SKM-1 treated with dmso at 0.1 percent for 144 hours (cell line): Measurements from ENCODE around the gene GPR68.

Experiments used
- DNase-seq: peaks from one replicate; lab custom pipeline; 2025; ENCODE audit not compliant: unreplicated experiment; lab: John Stamatoyannopoulos, UW

The GPR68 gene, protein sequence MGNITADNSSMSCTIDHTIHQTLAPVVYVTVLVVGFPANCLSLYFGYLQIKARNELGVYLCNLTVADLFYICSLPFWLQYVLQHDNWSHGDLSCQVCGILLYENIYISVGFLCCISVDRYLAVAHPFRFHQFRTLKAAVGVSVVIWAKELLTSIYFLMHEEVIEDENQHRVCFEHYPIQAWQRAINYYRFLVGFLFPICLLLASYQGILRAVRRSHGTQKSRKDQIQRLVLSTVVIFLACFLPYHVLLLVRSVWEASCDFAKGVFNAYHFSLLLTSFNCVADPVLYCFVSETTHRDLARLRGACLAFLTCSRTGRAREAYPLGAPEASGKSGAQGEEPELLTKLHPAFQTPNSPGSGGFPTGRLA

DNA sequence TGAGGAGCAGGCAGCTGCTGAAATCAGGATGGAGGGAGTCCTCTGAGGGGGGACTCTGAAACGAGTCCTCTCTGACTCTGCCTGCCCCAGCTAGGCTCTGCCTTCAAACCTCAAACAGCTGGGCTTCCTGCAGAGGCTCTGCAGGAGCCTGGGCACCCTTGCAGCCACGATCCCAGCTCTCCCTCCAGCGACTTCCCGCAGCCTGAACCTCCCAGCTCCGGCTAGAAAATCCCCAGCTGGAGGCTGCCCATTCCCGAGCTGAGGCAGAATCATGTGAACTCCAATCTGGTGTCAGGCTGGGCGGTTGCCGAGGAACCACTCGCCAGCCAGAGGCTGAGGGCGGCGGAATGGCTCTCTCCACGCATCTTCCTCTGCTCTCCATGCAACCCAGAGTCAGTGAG, at the start of gene GPR68:
Gene GPR68 (minus strand): TSS at position 204 of the 401 bp plus-strand sequence. CDS start 9,654 bp downstream, outside the sequence.
- DNase-seq = no peak

DNA sequence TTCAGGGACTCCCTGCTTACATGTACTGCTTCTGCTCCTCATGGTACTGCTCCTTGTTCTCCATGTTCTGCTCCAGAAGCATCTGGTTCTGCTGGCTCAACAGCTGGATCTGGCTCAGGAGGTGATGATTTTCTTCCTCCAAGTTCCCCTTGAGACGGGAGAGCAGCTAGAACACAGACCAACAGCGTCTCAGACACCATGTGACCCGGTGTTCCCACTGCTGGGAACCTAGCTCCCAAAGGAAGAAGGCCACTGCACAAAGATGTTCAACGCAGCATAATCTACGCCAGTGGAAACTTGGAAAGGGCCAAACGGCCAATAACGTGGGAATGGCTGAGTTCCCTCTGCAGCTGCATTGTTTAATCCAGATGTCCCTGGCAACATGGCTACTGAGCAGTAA, 49.6 kb upstream of the GPR68 start:
- no peak for DNase-seq

DNA sequence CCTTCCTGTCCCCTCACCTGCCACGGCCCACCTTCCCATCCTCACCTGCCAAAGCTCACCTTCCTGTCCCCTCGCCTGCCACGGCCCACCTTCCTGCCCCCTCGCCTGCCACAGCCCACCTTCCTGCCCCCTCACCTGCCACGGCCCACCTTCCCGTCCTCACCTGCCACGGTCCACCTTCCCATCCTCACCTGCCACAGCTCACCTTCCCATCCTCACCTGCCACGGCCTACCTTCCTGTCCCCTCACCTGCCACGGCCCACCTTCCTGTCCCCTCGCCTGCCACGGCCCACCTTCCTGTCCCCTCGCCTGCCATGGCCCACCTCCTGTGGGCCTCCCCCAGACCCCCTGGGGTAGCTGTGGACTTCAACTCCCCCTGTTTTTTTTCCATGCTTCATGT, 48.8 kb upstream of the GPR68 start:
- DNase-seq = no peak

DNA sequence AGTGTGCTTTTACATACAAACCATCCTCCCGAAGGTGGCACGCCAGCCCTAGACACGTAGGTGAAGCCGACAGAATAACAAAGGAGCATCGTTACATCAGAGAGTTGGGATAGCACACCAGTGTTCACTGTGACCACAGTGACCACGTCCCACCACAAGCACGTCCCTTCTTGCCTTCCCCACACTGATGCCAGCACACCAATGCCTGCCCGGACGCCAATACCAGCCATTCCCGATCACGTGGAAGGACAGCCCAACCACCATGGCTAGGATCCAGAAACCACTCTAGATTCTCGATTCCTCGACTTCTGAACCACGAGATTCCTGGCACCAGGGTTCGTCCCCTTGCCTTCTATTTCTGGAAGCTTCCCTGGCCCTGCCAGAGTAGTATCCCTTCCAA, 48.0 kb upstream of the GPR68 start:
- DNase-seq = no peak

DNA sequence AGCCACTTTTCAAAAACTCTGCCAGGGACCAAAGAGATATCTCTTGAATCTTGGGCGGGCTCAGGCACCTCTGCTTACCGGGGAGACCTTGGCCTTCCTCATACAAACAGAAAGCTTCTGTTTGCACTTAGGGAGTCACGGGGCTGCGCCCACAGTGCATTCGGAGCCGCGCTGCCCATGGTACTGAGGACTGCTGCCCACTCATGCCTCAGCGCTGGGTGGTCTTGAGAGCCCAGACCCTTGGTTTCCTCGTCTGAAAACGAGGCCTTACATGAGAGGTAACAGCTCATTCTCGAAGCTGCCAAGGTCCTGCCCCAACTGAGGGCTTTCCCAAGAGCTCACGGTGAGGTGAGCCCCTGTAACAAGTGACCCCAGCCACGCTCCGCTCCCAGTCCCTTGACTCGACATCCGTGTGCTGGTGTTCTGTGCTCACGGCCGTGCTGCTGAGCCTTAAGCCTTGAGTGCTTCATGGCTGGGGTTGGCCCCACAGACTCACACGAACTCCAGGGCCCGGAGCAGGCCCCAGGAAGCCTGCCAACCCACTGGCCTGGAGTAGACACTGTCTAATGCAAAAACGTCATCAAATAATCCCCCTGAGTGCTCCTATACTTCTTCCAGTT, 47.4 kb upstream of the GPR68 start:
- DNase-seq = no peak

DNA sequence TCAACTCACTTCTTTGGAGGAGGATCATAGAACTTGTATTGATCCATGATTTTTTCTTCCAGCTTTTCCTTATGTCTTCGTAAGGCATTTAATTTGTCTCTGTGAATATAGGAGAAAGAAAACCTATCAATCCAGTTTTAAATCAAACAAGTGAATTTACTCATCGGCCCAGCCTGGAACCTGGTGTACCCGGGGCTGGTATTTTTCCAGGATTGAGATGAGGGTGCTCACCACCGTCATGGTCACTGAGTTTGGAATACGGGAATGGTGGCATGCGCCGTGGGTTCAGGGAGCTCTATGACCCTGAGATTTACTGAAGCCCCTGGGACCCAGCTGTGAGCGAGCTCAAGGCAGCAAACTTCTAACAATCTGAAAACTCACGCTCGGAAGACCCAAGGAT, 46.5 kb upstream of the GPR68 start:
- DNase-seq = no peak

DNA sequence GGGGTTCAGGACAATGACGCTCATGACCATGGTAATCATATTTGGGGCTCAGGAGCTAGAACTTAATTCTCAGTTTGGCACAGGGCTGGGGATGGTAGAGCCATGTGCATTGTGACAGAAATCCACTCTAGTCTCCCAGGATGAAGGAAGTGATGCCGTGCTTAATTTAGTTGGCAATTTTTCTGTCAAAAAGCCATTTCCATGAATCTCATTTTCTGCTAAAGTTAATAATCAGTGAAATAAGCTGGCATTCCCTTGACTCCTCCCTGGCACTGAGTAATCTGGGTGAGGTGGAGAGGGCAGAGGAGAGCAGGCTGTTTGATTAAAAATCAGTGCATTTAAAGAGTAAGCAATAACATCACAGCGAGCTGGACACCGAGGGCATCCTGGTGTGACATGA, 45.0 kb upstream of the GPR68 start:
- DNase-seq = no peak

DNA sequence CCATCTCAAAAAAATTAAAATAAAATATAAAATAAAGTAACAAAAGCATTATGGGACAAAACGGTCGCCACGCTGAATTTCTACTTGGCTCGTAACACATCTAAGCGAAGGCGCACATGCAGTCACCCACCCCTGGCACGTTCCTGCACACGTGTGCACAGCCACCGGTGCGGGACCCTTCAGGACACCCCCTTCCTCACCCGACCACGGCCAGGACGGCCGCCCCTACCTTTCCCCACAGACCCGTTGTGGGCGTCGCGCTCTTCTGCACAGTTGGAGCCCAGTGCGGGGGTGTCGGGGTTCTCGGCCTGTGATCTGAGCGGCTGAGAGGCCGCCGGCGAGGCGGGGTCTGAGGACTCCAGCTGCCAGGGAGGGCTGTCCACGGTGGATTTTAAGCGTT, 44.4 kb upstream of the GPR68 start:
- DNase-seq = no peak

DNA sequence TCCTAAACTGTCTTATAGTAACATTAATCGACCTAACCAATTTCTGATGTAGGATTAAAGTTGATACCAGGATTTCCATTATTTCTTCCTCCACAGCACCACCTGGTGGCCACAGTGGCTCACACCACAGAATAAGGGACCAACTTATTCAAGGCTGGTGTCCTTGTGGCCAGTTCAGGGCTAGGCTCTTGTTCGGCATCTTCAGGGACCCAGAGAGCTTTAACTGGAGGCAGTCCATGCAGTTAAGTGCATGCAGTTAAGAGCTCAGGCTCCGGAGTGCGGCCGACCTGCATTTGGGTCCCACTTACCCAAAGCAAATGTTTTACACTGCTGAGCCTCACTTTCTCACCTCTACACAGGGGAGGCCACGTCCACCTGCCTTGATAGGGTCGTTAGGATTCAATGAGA, 42.0 kb upstream of the GPR68 start:
- peak; percentile 3 for DNase-seq

DNA sequence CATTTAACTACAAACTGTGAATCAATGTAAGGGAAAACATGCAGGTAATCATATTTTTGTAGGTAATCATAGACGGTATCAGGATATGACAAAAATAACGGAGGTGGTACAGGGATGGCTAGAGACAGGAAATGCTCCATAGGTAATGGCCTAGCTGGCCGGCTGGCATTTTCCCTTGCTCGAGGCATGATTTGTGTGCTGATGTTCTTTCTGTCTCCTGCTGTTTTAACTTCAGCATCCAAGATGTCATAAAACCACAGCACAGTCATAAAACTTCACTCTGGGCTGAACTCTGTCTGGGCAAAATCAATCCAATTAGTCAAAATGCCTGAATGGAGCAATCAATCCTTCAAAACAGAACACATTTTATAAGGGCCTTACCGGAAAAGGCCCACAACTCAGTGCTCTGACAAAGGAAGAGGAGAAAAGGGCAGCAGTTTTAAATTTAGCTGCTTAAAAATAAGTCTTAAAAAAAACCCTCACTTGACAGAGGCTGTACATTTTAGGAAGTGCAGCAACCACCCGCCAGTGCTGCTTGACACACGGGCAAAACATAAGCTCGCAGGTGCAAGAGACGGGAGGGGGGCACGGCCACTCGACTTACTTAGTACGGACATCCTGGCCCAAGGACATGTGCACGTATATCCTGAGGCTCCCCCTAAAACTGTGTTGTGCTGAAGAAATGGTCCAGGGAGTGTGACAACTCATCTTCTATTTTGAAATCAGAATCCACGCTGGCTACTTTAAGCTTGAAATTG, 40.5 kb upstream of the GPR68 start:
- DNase-seq = no peak

DNA sequence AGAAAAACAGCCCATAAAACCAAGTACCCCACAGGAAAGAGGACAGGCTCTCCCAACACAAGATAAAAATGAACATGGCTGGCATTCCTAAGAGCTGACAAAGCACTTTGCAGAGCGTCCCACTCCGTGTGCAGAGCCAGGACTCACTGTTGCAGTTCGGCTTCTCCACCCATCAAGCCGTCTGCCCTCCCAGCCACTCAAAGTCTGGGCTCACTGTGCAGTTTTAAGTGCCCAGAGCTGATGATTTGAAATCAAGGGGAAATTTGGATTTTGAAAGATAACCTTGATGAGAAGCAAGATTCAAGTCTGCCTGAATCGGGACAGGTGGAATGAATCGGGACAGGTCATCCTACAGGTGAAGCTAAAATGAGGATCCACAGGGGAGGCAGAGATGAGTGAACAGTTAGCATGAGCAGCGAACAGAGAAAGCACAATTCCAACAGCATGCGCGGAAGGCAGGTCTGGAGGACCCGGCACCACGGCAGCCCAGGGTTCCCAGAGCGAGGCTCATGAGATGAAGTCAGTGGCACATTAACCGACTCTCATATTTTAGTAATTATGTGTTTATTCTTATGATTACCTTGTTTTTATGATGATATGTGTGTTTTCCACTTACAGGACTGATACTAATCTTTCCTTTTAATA, 39.8 kb upstream of the GPR68 start:
- no peak for DNase-seq

DNA sequence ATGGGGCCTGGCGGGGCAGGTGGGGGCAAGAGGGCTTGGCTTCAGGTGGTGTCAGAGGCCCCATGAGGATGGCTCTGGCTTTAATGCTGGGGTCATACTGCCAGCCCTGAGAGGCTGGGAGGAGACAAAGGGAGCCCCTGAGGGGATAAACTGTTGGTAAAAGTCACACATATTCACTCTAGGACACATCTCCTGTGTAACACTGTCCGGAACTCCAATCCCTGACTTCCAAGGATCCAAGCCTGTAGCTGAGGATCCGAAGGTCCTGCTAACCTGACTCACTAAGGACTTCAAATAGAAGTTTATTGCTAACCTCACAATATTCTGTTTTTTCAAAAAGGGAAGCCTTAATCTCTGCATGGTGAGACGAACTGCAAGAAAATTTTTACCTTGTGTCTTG, 39.2 kb upstream of the GPR68 start:
- no peak for DNase-seq

DNA sequence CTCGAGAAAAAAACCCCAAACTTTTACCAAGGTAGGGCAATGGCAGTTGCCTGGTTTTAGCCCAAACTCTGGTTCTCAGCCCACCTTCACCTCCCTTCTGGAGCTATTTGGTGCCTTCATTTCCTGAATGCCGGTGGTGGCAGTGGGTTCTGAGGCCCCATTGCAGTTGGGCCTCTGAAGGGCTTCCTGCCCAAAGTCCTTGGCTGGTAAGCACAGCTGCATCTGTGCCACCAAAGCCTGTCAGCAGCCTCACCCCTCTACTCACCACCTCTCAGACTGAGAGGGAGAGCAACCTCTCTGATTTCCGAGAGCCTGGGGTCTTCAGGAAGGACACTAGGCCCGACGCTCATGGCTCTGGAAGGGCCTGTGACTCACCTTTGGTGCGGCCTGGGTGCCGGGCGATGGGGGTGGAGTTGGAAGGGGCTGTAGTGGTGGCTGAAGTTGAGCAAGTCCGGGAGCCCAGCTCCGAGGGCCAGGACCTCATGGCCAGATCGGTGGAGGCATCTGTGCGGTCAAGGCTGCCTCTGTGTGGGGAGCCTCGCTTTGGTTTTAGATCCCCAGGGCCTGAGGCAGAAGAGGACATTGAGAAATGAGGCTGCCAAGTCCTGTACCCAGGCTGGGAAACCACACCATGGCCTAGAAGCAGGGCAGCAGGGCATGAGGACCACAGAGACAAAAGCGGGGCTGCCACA, 38.6 kb upstream of the GPR68 start:
- no peak for DNase-seq

DNA sequence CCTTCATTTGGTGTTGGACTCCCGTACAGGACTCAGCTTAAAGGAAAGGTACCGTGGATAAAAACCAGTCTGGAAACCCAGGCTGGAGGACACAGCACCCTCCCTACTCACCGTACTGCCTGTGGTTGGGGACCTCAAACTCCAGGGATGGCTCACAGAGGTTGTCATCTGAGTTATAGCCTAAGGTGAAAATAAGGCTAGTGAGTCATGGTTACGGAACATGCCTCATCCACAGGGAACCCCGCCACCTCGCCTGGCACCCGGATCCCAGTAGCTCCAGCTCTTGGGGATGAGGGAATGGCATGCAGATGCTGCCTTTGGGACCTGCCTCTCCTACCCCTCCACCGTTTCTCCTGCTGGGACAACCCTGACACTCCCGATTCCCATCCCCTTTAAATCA, 36.8 kb upstream of the GPR68 start:
- no peak for DNase-seq

DNA sequence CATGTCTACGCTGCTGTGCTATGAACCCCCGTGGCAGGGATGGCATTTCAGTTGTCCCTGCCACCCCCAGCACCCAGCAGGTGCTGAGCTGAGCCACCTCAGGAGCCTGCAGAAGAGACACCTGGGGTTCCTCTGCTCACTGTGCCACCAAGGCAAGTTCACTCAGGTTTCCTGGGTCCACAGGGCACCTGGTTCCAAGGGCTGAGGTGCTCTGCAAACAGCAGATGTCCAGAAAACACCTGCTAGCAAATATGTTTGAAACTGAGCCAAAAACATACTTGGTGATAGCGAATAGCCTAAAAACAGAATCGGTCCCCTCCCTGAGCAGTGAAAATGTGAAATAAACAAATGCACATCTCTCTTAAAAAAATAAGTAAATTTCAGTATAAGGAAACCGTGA, 35.6 kb upstream of the GPR68 start:
- no peak for DNase-seq

DNA sequence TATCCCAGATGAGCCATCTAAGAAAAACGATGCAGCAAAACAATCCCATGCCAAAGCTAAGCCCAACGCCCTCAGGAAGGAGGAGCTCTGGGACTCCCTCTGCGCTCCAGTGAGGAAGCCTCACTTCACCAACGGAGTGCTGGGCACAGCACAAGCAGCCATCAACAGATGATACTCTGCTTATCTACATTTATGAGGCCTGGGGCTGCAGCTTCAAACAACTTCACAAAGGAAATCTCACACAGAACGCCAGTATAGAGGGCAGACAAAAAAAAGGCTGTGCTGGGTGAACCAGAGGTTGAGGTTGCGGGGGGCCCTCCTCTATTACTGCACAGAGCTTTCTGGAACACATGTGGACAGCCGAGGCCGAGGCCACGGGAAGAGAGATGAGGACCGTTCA, 34.9 kb upstream of the GPR68 start:
- no peak for DNase-seq

DNA sequence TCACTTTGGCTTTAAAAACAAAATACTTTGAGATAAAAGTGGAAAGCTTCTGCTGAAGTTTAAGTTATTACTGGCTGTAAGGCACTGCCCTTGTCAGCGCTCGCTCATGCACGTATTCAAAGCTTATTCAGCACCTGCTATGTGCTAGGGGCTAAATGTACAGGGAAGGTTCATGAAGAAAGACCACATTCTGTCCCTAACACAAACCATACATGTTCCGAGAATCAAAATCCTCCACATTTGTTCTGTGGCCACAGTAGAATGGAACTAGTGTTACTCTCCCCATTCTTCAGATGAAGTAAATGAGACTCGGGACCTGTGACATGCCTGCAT, 33.8 kb upstream of the GPR68 start:
- DNase-seq = no peak

DNA sequence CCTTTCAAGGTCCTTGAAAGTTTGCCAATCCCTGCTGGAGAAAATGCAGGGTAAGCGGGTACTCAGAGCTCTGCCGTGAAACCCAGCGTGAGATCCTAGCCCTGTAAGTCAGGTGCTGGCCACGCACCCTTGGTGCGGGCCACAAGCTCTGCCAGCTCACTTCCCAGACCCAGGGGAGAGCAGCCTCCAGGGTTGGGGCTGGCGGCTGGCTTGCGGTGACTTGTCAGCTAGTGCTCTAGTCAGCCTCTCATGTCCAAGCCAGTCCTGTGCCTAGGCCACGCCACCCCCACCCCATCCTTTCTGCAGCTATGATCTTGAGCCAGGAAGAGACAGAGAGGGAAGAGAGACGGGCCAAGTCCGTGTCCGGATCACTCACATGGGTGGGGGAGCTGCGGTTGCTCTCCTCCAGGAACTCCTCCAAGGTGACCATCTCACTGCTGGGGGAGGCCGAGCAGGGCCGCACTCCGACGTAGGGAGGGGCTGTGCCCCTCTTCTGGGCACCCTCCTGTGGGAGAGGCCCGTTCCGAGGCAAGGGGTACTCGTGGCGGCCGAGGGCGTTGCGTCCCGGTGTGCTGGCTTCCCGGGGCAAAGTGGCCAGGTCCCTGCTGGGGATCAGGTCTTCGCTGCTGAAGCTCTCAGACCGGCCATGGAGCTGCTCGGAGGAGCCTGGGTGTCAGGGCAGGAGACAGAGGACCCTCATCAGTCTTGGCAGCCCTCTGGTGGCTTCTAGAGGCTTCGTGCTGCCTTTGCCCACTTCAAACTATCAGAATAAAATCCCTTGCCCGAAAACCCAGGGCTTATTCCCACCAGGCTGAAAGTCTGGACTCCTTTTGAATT, 33.3 kb upstream of the GPR68 start:
- no peak for DNase-seq

DNA sequence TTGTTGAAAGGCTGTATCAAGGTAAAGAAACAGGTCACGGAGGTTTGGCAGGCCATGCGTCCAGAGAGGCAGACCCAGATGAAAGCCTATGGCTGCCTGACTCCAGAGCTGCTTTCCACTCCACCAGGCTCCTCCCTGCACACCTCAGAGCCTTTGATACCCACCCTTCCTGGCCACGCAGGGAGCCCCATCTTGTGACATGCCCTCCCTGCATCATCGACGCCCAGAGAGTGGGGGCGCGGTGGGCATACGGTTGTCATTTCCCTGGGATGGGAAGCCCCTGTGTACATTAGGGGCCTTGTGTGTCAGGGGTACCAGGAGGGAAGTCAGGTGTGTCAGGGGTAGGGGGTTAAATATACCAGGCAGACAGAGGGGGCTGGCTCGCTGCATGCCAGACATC, 30.3 kb upstream of the GPR68 start:
- no peak for DNase-seq

DNA sequence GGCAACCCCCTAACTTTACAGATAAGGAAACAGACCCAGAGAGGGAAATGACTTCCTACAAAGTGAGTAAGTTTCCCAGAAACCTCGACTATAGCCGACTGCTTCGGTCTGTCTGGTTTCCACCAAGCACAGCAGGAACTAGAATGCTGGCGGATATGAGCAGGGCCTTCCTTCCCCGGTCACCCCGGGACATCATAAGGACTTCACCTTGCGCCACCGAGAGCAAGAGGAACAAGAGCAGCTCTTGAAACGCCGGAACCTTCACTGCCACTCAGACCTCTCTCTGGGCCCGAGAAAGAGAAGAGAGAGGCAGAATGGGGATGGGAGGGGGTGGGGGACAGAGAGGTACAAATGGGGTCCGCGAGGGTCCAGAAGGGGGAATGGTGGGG, 29.4 kb upstream of the GPR68 start:
- no peak for DNase-seq
